Islet precursor cell (in vitro differentiated cells): ENCODE measurements around the gene CDH22.

Experiments
- DNase-seq: peaks from one replicate; pipeline ENCODE4 v3.0.0-alpha.2; 2018

CDH22 gene

DNA sequence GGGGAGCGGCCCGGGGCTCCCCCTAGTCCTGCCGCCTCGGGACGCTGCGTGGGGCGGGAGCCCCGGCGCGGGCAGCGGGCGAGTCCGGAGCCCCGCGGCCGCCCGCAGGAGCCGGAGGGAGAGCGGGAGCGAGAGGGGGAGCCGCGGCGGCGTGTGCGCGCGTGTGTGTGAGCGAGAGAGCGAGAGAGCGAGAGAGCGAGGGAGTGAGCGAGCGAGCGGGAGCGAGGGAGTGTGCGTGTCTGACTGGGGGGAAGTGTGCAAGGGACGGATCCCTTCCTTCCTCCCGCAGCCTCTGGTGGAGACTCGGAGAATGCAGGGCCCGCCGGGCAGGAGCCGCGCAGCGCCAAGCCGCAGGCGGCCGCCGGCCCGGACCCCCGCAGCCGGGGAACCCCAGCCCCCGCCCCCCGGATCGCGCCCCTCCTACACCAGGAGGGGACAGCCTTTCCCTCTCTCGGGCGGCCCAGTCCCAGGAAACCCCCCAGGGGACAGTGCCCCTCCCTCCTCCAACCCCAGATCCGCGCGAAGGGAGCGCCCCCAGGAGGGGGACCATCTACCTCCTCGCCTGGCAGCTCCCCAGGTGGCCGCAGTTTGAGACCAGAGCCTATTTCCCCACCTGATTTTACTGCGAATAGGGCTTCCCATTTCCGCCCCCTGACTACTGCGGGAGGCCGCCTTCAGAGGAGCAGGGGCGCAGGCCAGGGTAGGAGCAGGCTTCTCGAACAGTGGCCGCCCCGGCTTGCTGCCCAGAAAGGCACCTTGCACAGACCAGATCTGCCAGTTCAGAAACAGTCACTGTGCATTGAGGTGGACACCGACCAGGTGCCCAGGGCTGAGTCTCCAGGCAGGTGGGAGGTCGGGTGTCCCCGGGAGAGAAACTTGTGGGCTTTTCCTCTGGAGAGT is at the start of gene CDH22:
Gene CDH22 (minus strand): TSS at position 241 of the 900 bp plus-strand sequence. CDS start 57,204 bp downstream, outside the sequence.
- DNase-seq, result peak; percentile 82

DNA sequence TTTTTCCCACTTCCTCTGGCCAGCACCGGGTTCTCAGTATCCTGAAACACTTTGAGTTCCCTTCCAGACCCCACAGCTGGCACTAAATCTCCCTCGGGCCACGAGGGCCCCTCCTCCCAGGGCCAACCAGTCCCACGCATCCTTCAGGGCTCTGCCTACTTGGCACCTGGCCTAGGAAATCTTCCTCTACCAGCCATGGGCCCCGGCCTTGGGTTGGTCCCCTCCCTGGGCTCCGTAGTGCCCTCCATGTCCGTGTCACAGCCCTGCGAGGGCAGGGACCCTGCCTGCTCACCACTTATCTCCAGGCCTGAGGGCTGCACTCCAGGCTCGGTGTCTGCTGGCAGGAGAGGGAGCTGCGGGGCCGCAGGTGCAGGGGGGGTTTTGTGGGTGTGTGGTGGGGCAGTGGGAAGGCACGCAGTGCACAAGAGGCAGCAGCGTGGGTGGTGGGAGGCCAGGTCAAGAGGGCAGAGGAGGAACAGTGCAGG is 48.8 kb upstream of the CDH22 start:
- no peak for DNase-seq

GRCh38 chr20:46356195-46357029 is 48.1 kb upstream of the CDH22 start:
- no peak for DNase-seq

GRCh38 chr20:46355778-46356177 is 47.5 kb upstream of the CDH22 start:
- no peak for DNase-seq

GRCh38 chr20:46354920-46355654 is 46.8 kb upstream of the CDH22 start:
- no peak for DNase-seq

DNA sequence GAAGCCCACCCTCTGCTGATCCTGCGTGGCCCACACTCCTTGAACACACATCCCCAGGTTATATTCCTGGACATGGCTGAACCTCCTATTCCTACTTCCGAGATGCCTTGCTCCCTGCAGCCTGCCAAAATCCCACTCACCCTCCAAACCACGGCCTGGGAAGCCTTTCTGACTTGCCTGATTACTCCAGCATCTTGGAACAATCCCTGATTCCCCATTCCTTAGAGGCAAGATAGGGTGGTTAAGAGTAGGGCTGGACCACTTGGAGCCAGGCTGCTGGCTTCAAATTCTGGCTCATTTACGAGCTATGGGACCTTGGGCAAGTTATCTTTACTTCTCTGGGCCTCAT is 45.9 kb upstream of the CDH22 start:
- DNase-seq, result no peak

- no peak for DNase-seq
Observed at GRCh38 chr20:46353500-46354206, 45.4 kb upstream of the CDH22 start.

GRCh38 chr20:46352370-46352938 is 44.2 kb upstream of the CDH22 start:
- DNase-seq, result no peak

DNA sequence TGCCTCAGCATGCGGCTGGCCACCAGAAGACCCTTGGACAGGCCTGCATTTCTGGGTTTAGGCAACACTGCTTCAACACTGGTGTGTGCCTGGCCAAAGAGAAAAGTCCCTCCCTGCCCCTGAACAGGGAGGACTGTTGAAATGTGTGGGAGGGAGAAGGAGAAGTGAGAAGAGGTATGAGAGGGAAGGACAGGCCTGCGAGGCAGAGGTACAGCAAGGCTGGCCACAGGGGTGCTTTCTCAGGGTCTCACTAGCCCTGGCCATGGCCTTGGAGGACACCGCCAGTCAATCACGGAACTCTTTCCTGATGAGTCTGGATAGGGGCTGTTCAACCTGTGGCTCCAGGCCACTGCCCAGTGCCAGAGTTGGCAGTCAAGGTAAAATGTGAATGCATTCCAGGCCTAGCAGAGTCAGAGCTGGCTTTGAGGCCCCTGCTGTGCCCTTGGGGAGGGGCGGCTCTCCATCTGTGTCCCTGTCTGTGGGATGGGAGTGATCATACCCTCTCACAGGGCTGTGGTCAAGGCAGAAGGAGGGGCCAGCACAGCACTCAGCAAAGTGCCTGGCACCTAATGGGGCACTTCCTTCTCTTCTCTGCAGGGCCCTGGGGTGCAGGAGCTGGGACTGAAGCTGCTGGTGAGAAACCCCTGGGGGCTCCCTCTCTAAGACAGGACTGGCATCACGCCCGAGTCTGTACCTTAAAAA is 43.2 kb upstream of the CDH22 start:
- no peak for DNase-seq

- no peak for DNase-seq
Observed at GRCh38 chr20:46350986-46351267, 42.6 kb upstream of the CDH22 start.

DNA sequence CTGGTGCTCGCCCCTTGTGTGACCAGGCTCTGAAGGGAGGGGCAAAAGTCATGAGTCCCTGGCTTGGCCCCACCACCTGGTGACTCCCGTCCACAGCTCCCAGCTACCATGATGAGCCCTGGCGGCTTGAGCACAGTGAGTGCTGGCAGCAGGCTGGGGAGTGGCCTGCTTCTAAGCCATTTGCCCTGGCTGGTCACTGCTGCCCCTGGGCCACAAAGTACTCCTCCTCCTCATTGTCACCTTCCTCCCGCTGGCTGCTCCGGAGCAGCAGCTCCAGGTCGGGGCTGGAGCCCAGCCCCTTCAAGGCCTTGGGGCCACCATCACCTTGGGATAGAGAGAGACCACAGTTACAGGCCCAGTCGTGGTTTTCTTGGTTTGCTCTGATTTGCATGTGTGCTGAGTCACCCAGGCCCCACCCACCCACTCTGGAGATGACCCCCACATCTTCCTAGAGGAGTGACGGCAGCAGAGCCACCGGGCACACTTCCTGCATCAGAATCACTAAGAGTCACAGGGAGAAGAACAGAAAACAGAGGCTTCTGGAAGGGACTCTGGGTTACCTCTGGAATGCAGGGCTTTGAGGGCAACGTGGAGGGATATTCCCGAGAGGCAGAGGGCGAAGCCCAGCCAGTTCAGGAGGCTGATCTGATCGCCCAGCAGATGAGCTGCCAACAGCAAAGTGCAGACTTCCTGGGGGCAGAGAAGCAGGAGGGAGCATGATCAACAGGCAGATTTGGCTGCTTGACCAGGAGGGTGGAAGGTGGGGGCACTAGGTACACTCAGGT is 42.1 kb upstream of the CDH22 start:
- DNase-seq, result peak; percentile 95

DNA sequence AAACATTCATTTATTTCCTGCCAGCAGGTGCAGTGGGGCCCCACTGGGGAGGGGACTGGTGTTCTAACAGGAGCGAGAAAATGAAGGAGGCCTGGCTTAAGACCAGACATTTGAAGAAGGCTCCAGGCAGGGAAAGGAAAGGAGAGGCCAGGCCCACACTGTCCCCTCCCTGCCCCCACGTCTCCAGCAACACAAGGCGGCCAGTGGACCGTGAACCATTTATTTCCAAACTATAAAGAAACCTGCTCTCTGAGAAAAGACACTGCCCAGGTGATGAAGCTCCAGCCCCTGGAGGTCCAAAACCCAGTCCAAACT is 41.4 kb upstream of the CDH22 start:
- DNase-seq, result no peak

GRCh38 chr20:46349035-46349741 is 40.9 kb upstream of the CDH22 start:
- peak; percentile 78 for DNase-seq

- DNase-seq, result peak; percentile 86
Observed at GRCh38 chr20:46347841-46348803, 39.8 kb upstream of the CDH22 start.

DNA sequence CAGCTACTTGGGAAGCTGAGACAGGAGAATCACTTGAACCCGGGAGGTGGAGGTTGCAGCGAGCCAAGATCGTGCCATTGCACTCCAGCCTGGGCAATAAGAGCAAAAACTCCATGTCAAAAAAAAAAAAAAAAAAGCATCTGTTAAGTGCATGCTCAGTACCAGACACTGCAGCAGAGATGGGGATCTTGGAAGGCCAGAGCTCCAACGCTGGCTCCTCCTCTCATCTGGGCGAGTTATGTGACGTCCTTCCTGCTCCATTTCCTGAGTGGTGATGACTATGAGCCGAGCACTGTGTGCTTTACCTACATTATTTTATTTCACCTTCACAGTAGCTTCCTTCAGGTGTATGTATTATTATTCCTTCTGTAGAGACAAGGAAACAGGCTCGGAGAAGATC is 38.5 kb upstream of the CDH22 start:
- DNase-seq, result no peak

DNA sequence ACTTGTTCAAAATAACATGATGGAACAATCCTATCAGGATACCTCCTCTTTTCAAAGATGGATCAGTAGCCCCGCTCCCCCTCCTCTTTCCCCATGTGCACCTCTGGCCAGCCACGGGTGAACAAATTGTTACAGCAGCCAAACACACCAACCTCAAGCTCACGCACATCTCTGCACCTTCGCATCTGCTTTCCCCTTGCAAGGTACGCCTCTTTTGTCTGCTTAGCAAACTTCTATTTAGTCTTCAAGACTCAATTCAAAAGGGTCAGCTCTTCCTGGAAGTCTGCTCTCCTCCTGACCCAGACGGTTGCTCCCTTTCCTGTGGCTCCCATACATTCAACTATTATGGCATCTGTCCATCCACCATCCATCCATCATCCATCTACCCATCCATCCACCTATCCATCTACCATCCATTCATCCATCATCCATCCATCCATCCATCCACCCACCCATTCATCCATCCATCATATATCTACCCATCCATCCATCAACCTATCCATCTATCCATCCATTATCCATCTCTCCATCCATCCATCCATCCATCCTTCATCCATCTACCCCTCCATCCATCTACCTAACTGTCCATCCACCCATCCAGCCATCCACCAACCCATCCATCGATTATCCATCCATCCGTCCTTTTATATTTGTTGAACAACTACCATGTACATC is 36.3 kb upstream of the CDH22 start:
- DNase-seq, result no peak

DNA sequence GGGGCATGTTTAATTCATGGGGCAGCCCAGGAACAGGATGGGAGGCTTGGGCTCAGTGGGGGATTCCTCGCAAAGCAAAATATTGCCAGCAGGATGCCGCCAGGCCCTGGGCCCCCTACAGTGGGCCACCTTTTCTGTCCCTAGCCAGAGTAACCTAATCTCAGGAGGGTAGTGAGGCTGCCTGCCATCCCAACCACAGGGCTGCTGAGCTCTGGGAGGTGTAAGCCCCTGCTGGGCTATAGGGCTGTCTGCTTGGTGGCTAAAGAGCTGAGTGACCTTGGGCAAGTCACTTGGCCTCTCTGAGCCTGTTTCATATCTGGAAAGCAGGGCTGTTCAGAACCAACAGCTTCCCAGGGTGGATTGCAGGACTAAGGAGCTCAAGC is 35.7 kb upstream of the CDH22 start:
- DNase-seq, result no peak

- no peak for DNase-seq
Observed at GRCh38 chr20:46343348-46343974, 35.2 kb upstream of the CDH22 start.
